ENCODE data around the gene PNPLA6. TPM values are rescaled to one million over a fixed set of nuclear protein-coding genes. Genes with fewer than 3 reads are reported as not detected.

The PNPLA6 gene
- polyA plus RNA-seq, 1 of the 3 experiments (the other 2 are of a cell fraction) = 90.5 TPM

GRCh38 chr19:7556696-7557315 is 21.3 kb downstream of the PNPLA6 start:
- Histone ChIP-seq H3K4me2 (no peak overlapping the region), H3K4me3 (ENCODE audit: low read depth in 2 of 2, low read length in 1 of 2) (no peak overlapping the region), H3K9ac (no peak overlapping the region), H3K79me2 (ENCODE audit: insufficient read depth) (no peaks in the 10 kb centered on the region), H3F3A (replicated peaks; ENCODE audit: insufficient read depth) (no peaks in the 10 kb centered on the region), H2AFZ (ENCODE audit: low read depth) (no peak overlapping the region), H4K20me1 (ENCODE audit: insufficient read depth) (no peaks in the 10 kb centered on the region), H3K27ac (ENCODE audit: low read depth in 2 of 2, low read length in 1 of 2) (no peak overlapping the region), H3K27me3 (ENCODE audit: insufficient read depth) (no peaks in the 10 kb centered on the region), H3K4me1 (ENCODE audit: control insufficient read depth in 1 of 2, insufficient read depth in 2 of 2, low read depth in 1 of 2, low read length in 1 of 2) (no peaks in the 10 kb centered on the region; a peak in 1 of 4 replicates), H3K36me3 (replicated peaks in 1 of 2; ENCODE audit: control insufficient read depth in 1 of 2, insufficient read depth in 2 of 2, low read length in 1 of 2) (peaks cover 33 to 48% of the 10 kb centered on the region in 2 experiments), H3K9me2 (no peaks in the 10 kb centered on the region), H3K9me3 (no peaks in the 10 kb centered on the region)
- TF ChIP-seq JUND (IDR thresholded peaks at IDR 0.05) (no peak), RFX5 (IDR thresholded peaks at IDR 0.05; ENCODE audit: low read length) (no peak), IRF3 (IDR thresholded peaks at IDR 0.05; ENCODE audit: low read depth, low read length) (no peak), MAX (IDR thresholded peaks at IDR 0.05; ENCODE audit: low read depth) (no peak), REST (IDR thresholded peaks at IDR 0.05; ENCODE audit: low read depth, low read length) (no peak), NRF1 (IDR thresholded peaks at IDR 0.05; ENCODE audit: low read depth, low read length) (no peak), RXRA (IDR thresholded peaks at IDR 0.05; ENCODE audit: borderline replicate concordance, low read depth) (no peak), FOXJ3 (CRISPR knock-in tag; IDR thresholded peaks at IDR 0.05) (no peak)
- DNase-seq = no peak
- CTCF ChIA-PET = interaction anchor here (1.4 to 4.1 kb wide), 3 partner anchors 12 to 203 kb away, joined by 3 to 28 read pairs (median 5); partner anchors contain the start of gene TRAPPC5
- POLR2A ChIA-PET = no interaction called here
- WGBS (ENCODE audit: low lambda C conversion rate) = over 99% methylated on average over 32 of the region's 54 CpGs

GRCh38 chr19:7558667-7559066 is 23.1 kb downstream of the PNPLA6 start:
- no peak overlapping the region for H3K4me2 ChIP-seq
- H3F3A ChIP-seq (replicated peaks; ENCODE audit: insufficient read depth) = no peaks in the 10 kb centered on the region
- no peak overlapping the region for H2AFZ ChIP-seq (ENCODE audit: low read depth)
- H3K9ac ChIP-seq = no peak overlapping the region
- H3K9me3 ChIP-seq = no peaks in the 10 kb centered on the region
- H3K4me1 ChIP-seq (ENCODE audit: control insufficient read depth in 1 of 2, insufficient read depth in 2 of 2, low read depth in 1 of 2, low read length in 1 of 2) = no peaks in the 10 kb centered on the region
- DNase-seq = no peak
- H3K36me3 ChIP-seq (replicated peaks in 1 of 2; ENCODE audit: control insufficient read depth in 1 of 2, insufficient read depth in 2 of 2, low read length in 1 of 2) = peaks cover 37 to 45% of the 10 kb centered on the region in 2 experiments
- H3K27ac ChIP-seq (ENCODE audit: low read depth in 2 of 2, low read length in 1 of 2) = no peak overlapping the region
- ChIA-PET CTCF (interaction anchor here (1.3 to 4.1 kb wide), 2 partner anchors 10 to 241 kb away, joined by 4 to 28 read pairs; no protein-coding TSS in a partner anchor), POLR2A (no interaction called here)
- H4K20me1 ChIP-seq (ENCODE audit: insufficient read depth) = 0 out of 2 replicates have a peak, but pooled peaks cover 3% of the 10 kb centered on the region
- no peaks in the 10 kb centered on the region for H3K79me2 ChIP-seq (ENCODE audit: insufficient read depth)
- H3K9me2 ChIP-seq = no peaks in the 10 kb centered on the region
- 95% methylated on average over 18 of the region's 18 CpGs for WGBS (ENCODE audit: low lambda C conversion rate)
- H3K27me3 ChIP-seq (ENCODE audit: insufficient read depth) = no peaks in the 10 kb centered on the region
- no peak overlapping the region for H3K4me3 ChIP-seq (ENCODE audit: low read depth in 2 of 2, low read length in 1 of 2)
- TF ChIP-seq RXRA (IDR thresholded peaks at IDR 0.05; ENCODE audit: borderline replicate concordance, low read depth) (no peak), FOSL2 (IDR thresholded peaks at IDR 0.05; ENCODE audit: borderline replicate concordance, low read depth) (no peak), SIN3A (IDR thresholded peaks at IDR 0.05; ENCODE audit: borderline replicate concordance, low read depth, low read length) (no peak), RFX5 (IDR thresholded peaks at IDR 0.05; ENCODE audit: low read length) (no peak), NRF1 (IDR thresholded peaks at IDR 0.05; ENCODE audit: low read depth, low read length) (no peak), MEF2A (IDR thresholded peaks at IDR 0.05; ENCODE audit: borderline replicate concordance, low read depth) (no peak), FOXJ3 (CRISPR knock-in tag; IDR thresholded peaks at IDR 0.05) (no peak), POLR2AphosphoS5 (IDR thresholded peaks at IDR 0.05; ENCODE audit: low read depth, low read length) (no peak), SMC3 (IDR thresholded peaks at IDR 0.05; ENCODE audit: low read depth, low read length) (no peak), REST (IDR thresholded peaks at IDR 0.05; ENCODE audit: low read depth, low read length) (no peak), MAX (IDR thresholded peaks at IDR 0.05; ENCODE audit: low read depth) (no peak), EP300 (IDR thresholded peaks at IDR 0.05; ENCODE audit: borderline replicate concordance in 1 of 2, low read depth in 1 of 2, low read length in 1 of 2) (no peak), RAD21 (IDR thresholded peaks at IDR 0.05; ENCODE audit: low read length) (no peak), CHD2 (IDR thresholded peaks at IDR 0.05; ENCODE audit: low read length, partially characterized antibody) (no peak), GATA2 (CRISPR knock-in tag; IDR thresholded peaks at IDR 0.05) (no peak)
